AG04449 (cell line): ENCODE results near the gene NSUN7.

Experiments used
- CTCF ChIA-PET: fragments of 350-600 bp; formaldehyde crosslinking; extraction: SDS; loops from one replicate; lab custom pipeline; 2021; ENCODE audit warnings: antibody characterized with exemption; lab: Yijun Ruan, JAX
- POLR2A ChIA-PET: fragments of 400-600, 350-600 bp; formaldehyde crosslinking; extraction: SDS; loops from one replicate; lab custom pipeline; 2020; ENCODE audit warnings: antibody characterized with exemption, inconsistent platforms; lab: Yijun Ruan, JAX
- DNase-seq: peaks from one replicate; pipeline ENCODE4 v3.0.0-alpha.2; 2010; ENCODE audit warnings: low read depth, low spot score
- H3K4me3 ChIP-seq: 2 replicates; pipeline ENCODE4 v1.5.1; 2011; ENCODE audit warnings: low read depth, mild to moderate bottlenecking, control low read depth, low read length
- CTCF ChIP-seq: IDR thresholded peaks from one replicate; pipeline ENCODE4 v1.5.1; 2011; ENCODE audit warnings: mild to moderate bottlenecking, moderate library complexity, low read length, control low read depth, inconsistent platforms; ENCODE audit not compliant: insufficient read depth; ENCODE audit errors: missing control alignments

Gene NSUN7

GRCh38 chr4:40763228-40763716 lies 13.5 kb downstream of the NSUN7 start:
- no peak for DNase-seq
- TF ChIP-seq CTCF: no peak
- no peak overlapping the region for H3K4me3 ChIP-seq
- CTCF ChIA-PET: no interaction called here
- POLR2A ChIA-PET: no interaction called here

- no peak for DNase-seq
- H3K4me3 ChIP-seq: no peak overlapping the region
- POLR2A ChIA-PET: no interaction called here
- CTCF ChIA-PET: interaction anchor here (1.3 kb wide), 1 partner anchor 9 kb away, joined by 3 read pairs; no protein-coding TSS in a partner anchor
- TF ChIP-seq CTCF: no peak
Measured at GRCh38 chr4:40769266-40769665, 19.5 kb downstream of the NSUN7 start.

- DNase-seq: no peak
- CTCF ChIA-PET: interaction anchor here (1.7 kb wide), 1 partner anchor 10 kb away, joined by 3 read pairs; no protein-coding TSS in a partner anchor
- no peak for TF ChIP-seq CTCF
- POLR2A ChIA-PET: no interaction called here
- H3K4me3 ChIP-seq: no peak overlapping the region
Measured at GRCh38 chr4:40778090-40778489, 28.3 kb downstream of the NSUN7 start.

- POLR2A ChIA-PET: no interaction called here
- TF ChIP-seq CTCF: no peak
- CTCF ChIA-PET: interaction anchor here (2.7 kb wide), 1 partner anchor 58 kb away, joined by 8 read pairs; no protein-coding TSS in a partner anchor
- DNase-seq: no peak
- no peak overlapping the region for H3K4me3 ChIP-seq
Measured at GRCh38 chr4:40782876-40783275, 33.1 kb downstream of the NSUN7 start.

GRCh38 chr4:40785727-40786126 lies 36.0 kb downstream of the NSUN7 start:
- no peak for DNase-seq
- no peak for TF ChIP-seq CTCF
- H3K4me3 ChIP-seq: no peak overlapping the region
- ChIA-PET CTCF (no interaction called here), POLR2A (no interaction called here)

- POLR2A ChIA-PET: no interaction called here
Measured at GRCh38 chr4:40788331-40788730, 38.6 kb downstream of the NSUN7 start.

More at GRCh38 chr4:40788331-40788730, 38.6 kb downstream of the NSUN7 start:
- H3K4me3 ChIP-seq: no peak overlapping the region
- CTCF ChIA-PET: no interaction called here
- DNase-seq: no peak
- TF ChIP-seq CTCF: no peak
